Hematopoietic multipotent progenitor cell treated with erythropoietin and hydrocortisone succinate and interleukin-3 and kit ligand, for 15 days (in vitro differentiated cells): ENCODE measurements around the gene ACE2.
"Not testable (repeated sequence)": the region's sequence is repeated elsewhere in the genome, so short reads cannot be mapped to it uniquely, and the experiment has no call there.

Experiments
- DNase-seq: peaks from one replicate; pipeline ENCODE4 v3.0.0-alpha.2; 2015; ENCODE audit warnings: low spot score

Gene ACE2

DNA sequence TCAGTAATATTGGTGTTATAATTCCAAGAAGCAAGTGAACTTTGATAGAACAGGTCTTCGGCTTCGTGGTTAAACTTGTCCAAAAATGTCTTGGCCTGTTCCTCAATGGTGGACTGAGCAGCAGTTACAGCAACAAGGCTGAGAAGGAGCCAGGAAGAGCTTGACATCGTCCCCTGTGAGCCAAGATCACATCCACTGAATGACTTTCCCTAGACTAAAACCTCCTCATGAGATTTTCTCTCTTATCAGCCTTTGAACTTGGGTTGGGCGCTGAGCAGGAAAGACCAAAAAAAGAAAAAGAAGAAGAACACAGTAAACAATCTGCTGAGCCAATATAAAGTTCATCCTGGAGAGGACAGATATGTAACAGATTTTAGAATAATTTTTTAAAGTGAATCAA lies at the start of gene ACE2:
ACE2 (minus strand) TSS at position 216 of the 400 bp plus-strand sequence; CDS start at position 167, 49 bp downstream.
- DNase-seq = no peak

DNA sequence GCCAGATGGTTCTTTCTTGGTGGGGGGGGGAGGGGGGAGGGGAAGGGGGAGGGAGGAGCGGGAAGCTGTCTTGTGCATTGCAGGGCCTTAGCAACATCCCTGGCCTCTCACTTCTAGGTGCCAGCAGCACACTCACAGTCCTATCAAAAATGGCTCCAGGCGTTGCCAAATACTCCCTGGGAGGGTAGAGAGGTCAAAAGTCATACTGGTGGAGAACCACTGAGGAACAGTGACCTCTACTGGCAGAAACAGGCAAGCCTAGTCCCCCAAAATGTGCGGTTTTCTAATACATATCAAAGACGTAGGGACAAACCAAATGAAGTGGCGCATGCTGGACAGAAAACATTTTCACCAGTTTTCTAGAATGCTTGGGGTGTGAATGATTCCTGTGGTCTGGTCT lies 46.8 kb upstream of the ACE2 start:
- DNase-seq = not testable (repeated sequence)

DNA sequence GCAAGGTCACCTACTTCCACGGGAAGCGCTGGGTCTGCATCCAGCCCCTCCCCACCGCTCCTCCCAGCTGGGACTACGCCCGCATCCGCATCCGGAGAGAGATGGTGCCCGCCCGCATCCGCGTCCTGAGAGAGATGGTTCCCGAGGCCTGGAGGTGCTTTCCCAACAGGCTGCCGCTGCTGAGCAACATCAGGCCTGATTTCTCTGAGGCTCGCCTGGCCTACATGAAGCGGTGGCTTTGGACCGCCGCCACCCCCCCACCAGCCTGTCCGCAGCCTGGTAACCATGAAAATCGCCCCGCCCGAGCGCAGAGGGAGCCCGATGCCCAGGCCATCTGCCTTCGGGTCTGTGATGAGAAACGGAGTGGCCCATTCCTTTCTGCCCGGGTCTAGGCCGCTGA lies 45.8 kb upstream of the ACE2 start:
- no peak for DNase-seq

DNA sequence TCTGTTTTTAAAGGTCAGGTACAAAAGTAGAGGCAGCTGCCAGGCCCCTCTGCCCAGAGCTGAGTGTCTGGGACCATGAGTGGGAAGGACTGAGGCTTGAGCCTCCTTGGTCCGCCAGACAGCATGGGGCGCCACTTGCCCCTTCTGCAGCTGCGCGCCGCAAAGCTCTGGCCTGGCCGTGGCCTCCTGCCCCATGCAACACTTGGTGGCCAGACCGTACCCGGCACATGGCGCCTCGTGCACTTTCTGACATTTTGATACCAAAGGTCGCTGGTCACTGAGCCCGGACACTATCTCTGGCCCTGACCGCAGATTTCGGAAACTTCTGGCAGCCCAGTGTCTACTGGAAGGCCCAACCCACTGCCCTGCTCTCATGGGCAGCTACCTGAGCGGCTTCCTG lies 45.3 kb upstream of the ACE2 start:
- no peak for DNase-seq

DNA sequence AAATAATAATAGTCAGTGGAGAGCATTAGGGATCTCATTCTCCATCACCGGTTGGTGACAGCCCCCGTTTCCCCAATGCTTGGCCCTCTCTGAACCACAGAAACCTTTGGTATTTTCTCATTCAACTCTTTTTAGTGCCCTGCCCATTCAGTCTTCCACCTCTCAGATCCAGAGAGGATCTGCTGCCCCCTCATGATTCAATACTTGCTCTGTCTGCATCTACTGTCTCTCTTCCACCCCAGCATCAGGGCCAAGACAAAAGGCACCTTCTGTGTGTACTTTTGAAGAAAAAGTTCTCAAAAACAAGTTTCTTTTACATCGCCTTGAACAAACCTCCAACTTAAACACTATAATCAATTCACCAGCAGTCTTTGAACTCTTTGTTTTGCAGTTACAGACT lies 44.5 kb upstream of the ACE2 start:
- DNase-seq = no peak

DNA sequence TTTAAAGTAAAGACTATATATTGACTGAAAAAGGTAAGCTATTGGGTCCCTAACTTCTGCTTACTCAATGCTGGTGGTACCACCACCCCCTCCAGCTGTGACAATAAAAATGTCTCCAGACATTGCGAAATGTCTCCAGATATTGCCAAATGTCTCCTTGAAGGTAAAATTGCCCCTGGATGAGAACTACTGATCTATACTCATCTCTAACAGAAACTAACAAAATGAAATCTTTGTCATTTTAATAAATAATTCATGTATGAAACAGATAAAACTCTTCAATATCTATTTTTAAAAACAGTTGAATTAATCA lies 43.8 kb upstream of the ACE2 start:
- no peak for DNase-seq

DNA sequence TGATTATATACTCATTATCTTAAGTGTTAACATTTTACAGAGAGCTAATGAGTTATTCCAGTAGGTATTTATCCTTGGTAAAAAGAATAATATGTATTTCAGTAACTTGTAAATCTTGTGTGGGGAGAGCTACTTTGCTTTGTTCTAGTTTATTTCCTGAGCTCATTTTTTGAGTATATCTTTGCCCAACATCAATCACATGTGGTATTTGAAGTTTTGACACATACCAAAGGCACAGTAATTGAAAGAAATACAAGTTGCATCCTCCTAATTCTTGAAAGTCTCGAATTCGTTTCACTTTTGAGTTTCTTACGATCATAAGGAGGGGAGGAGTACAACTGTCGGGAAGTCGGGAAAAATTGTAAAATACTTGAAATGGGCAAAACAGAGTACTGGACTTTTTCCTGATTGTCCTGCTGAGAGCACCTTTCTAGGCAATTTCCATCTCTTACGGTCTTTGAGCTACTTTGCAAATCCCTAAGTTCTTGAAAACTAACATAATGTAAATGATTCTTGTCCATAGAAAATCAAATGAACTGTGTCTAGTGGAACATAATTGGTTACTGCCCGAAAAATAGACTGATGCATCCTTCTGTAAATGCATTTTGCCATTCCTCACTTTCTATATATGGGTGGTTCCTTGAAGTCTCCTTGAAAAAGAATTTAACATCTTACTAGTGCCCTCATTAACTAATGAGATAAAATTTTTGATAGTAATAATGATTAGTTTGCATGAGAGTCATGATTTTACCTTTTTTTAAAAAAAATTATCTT lies 43.2 kb upstream of the ACE2 start:
- DNase-seq = no peak

DNA sequence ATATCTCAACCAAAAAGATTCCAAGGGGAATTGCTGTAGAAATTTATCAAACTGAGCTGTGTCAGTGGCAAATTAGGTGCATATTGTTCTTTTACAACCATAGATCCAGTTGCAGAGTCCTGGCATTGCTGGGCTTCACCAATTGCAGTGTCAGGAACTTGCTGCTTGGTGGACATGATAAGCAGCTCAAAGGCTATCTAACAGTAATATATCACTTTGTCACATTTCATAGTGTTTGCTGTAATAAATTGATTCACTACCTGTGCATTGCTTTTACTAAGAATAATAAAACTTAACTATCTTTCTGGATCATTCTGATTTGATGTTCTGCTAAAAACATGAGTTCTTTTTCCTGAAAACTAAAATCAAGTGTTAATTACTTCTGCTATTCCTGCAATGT lies 30.9 kb upstream of the ACE2 start:
- no peak for DNase-seq

DNA sequence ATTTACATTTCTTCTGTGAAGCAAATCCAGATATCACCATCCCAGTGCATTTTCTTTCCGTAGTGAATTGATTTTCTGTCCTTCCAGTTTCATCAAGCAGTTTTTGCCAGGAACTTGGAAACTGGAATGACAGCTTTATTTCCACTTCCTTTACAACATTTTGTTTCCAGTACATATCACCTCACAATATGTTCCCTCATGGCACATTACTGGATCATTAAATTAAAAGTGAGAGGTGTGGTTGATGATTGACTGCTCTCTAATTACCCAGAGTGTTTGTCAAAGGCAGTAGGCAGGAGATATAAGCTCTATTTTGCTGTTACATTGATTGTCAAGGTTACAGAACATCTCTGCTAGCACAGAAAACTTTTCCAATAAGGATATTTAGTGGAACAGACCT lies 22.3 kb upstream of the ACE2 start:
- DNase-seq = no peak

DNA sequence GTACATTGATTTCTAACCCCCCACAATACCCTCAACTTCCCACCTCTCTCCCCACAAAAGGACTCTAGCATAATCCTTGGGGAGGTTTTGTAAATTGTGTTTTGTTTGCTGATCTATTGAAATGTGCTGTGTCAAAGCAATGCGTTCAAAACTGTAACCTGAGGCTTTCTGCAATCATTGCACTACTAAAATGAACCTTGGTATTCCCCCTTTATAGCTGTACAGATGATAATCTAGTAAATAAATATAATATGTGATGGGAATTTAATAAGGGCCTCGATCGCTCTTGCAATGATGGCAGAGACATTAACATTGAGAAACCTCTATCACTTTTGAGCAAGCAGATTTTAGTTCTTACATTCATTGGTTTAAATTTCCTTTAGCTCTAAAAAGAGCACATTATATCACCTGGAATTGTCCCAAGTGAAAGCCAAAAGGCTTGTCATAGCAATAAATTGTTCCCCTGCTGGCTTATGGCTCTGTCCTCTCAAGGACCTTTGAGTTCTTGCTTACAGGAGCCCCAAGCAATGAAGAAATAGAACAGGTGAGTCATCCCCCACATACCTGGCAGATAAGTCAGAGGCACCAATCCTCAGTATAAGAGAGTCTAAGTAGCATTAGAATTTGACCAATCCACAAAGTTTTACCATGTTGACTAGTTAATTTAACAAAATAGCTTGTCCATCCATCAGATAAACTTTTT lies 18.4 kb upstream of the ACE2 start:
- no peak for DNase-seq

DNA sequence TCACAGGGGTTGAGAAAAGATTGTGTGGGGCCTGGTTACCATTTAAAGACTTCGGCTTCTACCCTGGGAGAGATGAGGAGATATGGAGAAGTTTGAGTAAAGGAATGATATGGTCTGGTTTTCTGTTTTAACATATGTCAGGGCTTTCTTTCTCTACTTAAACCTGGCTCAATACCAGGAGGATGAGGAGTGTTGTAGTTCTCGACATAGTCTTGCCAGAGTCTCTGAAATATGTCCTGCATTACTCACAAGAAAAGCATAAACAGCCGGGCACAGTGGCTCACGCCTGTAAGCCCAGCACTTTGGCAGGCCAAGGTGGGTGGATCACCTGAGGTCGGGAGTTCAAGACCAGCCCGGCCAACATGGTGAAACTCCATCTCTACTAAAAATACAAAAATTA lies 16.4 kb upstream of the ACE2 start:
- DNase-seq = no peak

DNA sequence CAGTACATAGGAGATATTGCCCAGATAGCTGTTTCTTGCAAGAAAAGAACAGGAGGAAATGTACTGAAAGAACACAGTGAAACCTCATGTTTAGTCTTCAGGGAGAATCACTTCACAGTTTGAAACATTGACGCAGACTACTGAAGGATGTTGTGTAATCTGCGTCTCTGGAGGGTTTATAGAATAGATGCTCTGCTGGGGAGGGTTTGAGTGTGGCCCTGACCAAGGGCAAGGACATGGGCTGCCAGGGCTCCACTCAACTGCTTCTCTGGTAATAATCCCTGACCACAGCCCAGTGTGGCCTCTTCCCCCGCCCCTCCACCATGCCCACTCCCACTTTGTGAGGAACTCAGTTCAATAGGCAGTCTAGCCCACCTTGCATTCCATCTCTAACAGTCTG lies 15.8 kb upstream of the ACE2 start:
- no peak for DNase-seq

DNA sequence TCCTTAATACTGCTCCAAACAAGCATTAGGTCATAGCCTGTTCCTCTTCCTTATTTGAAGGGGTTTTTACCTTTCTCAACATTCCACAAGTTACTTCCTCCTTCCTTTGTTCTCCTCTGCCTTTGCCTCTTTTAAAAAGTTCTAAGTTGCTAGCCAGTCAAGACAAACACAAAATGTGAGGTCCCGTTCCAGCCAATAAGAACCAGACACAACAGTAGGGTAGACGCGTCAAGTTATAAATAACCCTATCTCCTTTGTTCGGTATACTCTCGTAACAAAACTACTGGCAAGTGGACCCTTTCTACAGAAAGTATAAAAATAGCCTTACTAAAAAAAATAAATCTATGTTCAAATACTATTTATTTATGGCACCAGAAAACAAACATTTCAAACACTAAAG lies 6.3 kb upstream of the ACE2 start:
- DNase-seq = no peak

DNA sequence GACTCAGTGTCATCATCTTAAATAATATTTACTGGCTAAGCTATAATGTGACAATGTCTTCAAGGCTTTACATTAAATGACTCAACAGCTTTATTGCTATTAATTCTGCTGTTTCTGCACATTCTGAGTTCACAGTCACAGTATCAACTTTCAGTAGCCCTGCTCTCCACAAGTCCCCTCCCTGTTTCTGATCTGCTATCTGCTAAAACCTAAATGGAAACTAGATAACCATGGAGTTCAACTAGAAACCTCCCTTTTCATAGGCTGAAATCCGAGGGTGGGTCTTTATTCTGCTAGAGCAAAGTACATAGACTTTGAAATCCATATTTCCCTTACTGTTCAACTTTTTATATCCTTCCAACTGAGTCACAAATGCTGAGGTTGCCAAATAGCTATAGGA lies 5.4 kb upstream of the ACE2 start:
- DNase-seq = no peak

DNA sequence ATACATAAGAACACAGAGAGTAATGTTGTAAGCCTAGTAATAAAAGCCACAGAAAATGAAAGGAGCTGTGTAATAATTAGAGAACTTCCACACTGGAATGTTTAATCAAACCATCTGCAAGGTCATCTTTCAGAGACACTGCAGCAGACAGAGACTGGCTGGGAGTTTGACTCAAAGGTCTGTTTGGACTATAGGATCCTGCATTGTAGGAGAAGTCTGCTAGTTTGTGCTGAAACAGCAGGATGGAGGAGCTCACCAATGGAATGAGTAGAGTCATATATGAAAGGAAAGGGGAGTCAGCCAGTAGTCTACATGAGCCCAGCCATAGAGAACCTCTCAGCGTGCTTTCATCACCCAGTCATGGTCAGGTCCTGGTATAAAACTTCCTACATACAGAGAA lies 4.5 kb upstream of the ACE2 start:
- no peak for DNase-seq

DNA sequence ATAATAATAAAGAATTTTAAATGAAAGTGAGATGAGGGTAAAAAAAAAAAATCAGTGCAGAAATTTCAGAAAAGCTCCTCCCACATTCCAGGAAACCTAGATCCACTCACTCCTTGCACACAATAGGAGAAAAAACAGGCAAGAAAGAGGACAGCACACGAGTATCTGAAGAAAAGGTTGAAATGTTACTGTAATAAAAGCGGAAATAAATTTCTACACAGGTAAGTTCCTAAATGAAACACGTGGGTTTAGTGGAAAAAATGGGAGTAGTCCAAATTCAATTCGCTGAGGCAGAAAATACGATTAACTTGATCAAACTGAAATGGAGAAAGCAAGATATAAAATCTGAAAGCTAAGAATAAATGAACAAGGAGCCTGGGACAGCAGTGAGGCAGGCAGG lies 2.0 kb upstream of the ACE2 start:
- no peak for DNase-seq

DNA sequence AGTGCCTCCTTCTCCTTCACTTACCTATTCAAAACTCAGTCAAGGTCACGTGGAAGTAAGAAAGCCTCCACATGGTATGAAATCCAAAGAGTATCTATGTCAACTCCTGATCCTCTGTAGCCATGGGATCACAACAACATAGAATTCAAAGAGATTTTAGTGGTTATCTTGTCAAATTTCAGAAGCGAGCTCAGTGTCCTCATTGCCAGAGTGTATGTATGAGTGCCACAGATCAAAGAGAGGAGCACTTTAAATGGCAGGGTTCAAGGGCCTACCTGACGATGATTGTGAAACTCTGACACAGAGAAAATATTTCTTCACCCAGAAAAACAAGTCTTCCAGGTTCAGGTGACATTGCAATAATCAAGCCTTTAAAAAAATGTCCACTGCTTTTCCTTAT lies 1.2 kb upstream of the ACE2 start:
- DNase-seq = no peak

DNA sequence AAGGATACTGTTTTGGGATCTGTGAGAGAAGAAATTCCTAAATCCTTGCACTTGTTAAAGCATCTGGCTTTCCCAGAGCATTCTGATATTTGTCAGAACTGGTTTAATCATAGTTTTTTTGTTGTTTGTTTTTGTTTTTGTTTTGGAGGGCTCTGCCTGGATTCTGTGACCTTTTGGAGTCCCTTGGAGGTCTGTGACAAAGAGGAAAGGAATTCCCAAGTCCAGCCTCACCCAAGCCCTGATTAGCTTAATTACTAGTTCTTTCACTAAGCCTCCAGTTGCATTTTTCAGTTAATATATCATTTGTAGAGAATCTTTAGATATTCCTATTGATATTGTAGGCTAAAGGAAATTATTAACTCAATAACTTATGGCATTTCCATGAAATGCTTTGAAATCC lies 711 bp downstream of the ACE2 start:
- DNase-seq = no peak

DNA sequence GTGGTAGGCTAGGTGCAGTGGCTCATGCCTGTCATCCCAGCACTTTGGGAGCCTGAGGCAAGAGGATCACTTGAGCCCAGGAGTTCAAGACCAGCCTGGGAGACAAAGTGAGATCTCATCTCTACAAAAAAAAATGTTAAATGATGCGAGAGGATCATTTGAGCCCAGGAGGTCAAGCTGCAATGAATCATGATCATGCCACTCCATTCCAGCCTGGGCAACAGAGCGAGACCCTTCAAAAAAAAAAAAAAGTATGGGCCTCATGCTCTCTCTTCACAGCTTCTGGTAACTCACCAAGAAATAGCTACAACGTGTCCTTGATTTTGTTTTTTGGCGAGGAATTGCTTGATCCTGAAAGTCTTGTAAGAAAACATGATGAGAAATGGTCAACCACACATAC lies 1.3 kb downstream of the ACE2 start:
- no peak for DNase-seq

DNA sequence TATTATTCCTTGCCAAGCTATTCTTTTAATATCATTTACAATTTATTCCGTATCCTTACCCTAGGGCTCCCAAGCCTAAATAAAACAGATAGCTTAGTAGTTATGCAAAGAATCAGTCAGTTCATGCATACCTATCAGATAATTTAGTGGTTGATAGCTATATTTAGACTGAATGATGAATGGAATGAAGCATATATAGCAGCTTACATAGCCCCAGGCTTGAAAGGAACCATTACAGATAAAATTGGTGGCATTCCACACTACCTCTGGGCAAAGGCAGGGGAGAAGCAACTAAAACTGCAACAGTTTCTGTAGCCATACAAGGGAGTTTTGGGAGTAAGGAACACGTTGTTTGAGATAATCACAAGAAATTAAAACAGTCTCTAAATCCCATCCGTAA lies 2.7 kb downstream of the ACE2 start:
- DNase-seq = no peak

DNA sequence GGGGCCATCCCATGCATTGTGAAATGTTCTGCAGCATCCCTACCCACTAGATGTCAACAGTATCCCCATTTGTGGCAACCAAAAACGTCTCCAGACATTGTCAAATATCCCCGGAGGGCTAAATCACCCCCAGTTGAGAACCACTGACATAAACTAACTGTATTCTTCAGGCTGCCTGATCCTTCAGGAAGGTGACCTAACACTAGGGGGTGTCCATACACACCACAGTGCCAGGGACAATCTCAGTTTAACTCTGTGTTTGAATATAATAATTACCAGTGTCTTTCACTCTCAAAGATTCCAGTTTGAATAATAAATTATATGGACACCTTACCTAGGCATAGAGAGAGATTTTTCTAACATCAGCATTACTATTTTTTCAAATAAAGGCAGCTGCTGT lies 6.4 kb downstream of the ACE2 start:
- no peak for DNase-seq

DNA sequence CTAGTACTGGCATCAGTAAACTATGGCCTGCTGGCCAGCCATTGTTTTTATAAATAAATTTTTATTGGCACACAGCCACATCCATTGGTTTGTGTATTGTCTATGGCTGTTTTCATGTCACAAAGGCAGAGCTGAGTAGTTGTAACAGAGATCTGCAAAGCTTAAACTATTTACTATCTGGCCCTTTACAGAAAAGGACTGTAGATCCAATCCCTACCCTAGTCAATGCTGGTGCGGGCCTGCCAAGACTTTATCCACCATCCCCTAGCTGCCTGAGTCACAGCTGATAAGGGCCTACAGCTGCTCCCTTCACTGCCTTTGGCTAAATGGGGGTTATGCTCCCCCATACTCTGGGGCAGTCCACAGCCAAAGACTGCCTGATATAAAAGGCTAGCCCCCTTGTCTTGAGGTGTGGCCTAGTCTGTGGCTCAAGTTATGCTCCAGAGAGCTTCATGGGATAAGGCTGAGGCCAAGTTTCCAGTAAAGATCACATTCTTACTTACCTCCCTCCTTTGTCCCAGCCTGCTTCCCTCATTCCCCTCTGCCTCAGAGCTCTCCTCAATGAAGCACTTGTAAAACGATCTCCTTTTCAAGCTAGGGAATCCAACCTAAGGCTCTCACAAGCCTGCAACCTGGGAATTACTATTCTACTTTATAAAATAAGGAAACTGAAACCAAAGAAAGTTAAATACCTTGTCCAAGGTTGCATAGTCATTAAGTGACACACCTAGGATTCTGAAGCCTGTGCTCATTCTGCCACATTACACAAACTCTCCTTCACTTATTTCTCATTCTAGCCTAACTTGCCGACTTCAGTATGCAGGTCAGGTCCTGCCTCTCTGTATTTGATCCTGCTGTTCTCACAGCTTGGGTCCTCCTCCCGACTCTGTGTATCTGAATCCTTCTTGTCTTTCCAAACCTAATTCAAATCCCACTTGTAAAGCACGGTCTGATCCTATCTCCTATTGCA lies 20.7 kb downstream of the ACE2 start:
- DNase-seq = peak; percentile 55

DNA sequence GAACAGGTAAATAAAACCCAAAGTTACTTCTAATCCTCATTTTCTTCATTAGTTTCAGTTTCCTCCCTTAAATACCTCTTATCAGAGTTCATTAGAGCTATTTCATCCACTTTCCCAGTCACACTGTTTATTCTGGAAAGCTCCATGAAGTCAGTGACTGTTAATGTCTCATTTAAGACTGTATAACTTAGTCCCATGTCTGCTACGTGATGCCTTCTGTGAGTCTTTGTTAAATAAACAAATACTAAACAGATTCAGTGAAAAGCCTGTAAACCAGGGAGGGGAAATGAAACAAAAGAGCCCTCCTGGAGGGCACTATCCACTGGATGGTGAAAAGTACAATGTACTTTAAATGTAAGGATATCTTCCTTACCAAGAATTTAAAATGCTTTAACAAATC lies 24.7 kb downstream of the ACE2 start:
- no peak for DNase-seq
